ENCODE data around the gene PHOSPHO1.
A peak's percentile ranks its signal among the peaks of the same experiment; 100 is the strongest.

The PHOSPHO1 gene

DNA sequence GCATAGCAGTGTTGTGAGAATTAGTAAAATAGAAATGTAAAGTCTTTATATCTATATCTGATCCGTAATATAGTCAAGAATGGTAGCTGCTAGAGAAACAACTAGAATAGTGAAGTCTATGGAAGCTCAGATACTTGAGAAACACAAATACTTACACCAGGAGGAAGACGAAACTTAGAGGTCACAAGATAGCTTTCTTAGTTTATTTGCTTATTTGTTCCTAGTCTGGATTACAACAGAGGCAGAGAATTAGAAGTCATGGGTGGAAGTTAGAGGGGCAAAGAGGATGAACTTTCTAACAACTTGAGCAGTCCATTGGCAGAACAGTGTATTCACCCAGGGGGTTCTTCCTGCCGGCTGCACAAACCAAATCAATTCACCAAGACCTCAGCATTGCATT is 34.1 kb downstream of the PHOSPHO1 start:
- TF ChIP-seq, protein P1, sequence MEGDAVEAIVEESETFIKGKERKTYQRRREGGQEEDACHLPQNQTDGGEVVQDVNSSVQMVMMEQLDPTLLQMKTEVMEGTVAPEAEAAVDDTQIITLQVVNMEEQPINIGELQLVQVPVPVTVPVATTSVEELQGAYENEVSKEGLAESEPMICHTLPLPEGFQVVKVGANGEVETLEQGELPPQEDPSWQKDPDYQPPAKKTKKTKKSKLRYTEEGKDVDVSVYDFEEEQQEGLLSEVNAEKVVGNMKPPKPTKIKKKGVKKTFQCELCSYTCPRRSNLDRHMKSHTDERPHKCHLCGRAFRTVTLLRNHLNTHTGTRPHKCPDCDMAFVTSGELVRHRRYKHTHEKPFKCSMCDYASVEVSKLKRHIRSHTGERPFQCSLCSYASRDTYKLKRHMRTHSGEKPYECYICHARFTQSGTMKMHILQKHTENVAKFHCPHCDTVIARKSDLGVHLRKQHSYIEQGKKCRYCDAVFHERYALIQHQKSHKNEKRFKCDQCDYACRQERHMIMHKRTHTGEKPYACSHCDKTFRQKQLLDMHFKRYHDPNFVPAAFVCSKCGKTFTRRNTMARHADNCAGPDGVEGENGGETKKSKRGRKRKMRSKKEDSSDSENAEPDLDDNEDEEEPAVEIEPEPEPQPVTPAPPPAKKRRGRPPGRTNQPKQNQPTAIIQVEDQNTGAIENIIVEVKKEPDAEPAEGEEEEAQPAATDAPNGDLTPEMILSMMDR (IDR thresholded peaks at IDR 0.05; ENCODE audit: low read length): no peak
- TF ChIP-seq EZH2 (optimal IDR thresholded peaks at IDR 0.05; ENCODE audit: low read depth, low read length): no peak
- no peak for TF ChIP-seq EZH2phosphoT487 (IDR thresholded peaks at IDR 0.05; ENCODE audit: low read length)
- no peak for DNase-seq
- Histone ChIP-seq H3K36me3 (replicated peaks; ENCODE audit: insufficient read depth, low read length) (no peaks in the 10 kb centered on the region), H3K4me2 (ENCODE audit: low read depth, low read length) (no peak overlapping the region), H4K20me1 (ENCODE audit: insufficient read depth, low read length) (no peaks in the 10 kb centered on the region), H3K4me3 (ENCODE audit: low read length) (no peak overlapping the region), H3K27ac (ENCODE audit: low read length) (no peak overlapping the region), H3K79me2 (ENCODE audit: low read length) (no peaks in the 10 kb centered on the region), H2AFZ (ENCODE audit: low read length) (no peak overlapping the region), H3K4me1 (ENCODE audit: low read length) (no peaks in the 10 kb centered on the region), H3K9me3 (replicated peaks; ENCODE audit: insufficient read depth, low read length) (no peaks in the 10 kb centered on the region), H3F3A (ENCODE audit: insufficient read depth, low read length) (peaks cover 16% of the 10 kb centered on the region), H3K9me2 (replicated peaks; ENCODE audit: insufficient read depth, low read length) (no peaks in the 10 kb centered on the region), H3K27me3 (replicated peaks; ENCODE audit: insufficient read depth, low read length) (no peaks in the 10 kb centered on the region; the same call in 1 of the 2 replicates), H3K9ac (ENCODE audit: low read length) (no peak overlapping the region)

DNA sequence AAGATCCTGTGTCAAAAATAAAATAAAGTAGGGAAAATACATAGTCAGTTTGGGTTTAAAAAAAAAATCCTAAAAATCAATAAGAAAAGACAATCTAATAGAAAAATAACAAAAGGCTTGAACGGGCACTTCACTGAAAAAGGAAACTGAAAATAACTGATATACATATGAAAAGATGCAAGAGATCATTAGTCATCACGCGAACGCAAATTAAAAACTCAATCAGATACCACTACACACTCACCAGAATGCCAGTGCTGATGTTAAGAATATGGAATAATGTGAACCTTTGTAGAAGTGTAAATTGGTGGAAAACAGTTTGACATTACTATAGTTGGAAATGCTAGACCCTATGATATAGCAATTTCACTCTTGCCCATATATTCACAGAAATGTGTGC is 34.8 kb downstream of the PHOSPHO1 start:
- Histone ChIP-seq H3F3A (ENCODE audit: insufficient read depth, low read length) (peaks cover 19% of the 10 kb centered on the region), H3K4me2 (ENCODE audit: low read depth, low read length) (0 out of 2 replicates have a peak overlapping the region, but pooled peaks have one; percentile 17)

DNA sequence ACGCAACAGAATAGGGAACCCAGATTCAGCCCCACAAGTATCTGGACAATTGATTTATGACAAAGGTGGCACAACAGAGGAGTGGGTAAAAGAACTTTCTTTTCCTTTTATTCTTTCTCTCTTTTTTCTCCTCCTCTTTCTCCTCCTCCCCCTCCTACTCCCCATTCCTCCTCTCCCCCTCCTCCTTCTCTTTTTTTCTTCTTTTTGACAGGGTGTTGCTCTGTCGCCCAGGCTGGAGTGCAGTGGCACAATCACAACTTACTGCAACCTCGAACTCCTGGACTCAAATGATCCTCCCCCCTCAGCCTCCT is 36.3 kb downstream of the PHOSPHO1 start:
- H3K79me2 ChIP-seq (ENCODE audit: low read length): no peaks in the 10 kb centered on the region
- no peak overlapping the region for H3K27ac ChIP-seq (ENCODE audit: low read length)
- H2AFZ ChIP-seq (ENCODE audit: low read length): no peak overlapping the region
- no peak overlapping the region for H3K9ac ChIP-seq (ENCODE audit: low read length)
- H3K36me3 ChIP-seq (replicated peaks; ENCODE audit: insufficient read depth, low read length): no peaks in the 10 kb centered on the region
- no peaks in the 10 kb centered on the region for H3K9me2 ChIP-seq (replicated peaks; ENCODE audit: insufficient read depth, low read length)
- H3K4me1 ChIP-seq (ENCODE audit: low read length): no peaks in the 10 kb centered on the region
- H3K9me3 ChIP-seq (replicated peaks; ENCODE audit: insufficient read depth, low read length): no peaks in the 10 kb centered on the region
- H3K4me3 ChIP-seq (ENCODE audit: low read length): no peak overlapping the region
- no peaks in the 10 kb centered on the region for H3K27me3 ChIP-seq (replicated peaks; ENCODE audit: insufficient read depth, low read length)
- TF ChIP-seq, protein P1 (IDR thresholded peaks at IDR 0.05; ENCODE audit: low read length): no peak
- no peak for TF ChIP-seq EZH2 (optimal IDR thresholded peaks at IDR 0.05; ENCODE audit: low read depth, low read length)
- no peak for TF ChIP-seq EZH2phosphoT487 (IDR thresholded peaks at IDR 0.05; ENCODE audit: low read length)
- H3K4me2 ChIP-seq (ENCODE audit: low read depth, low read length): no peak overlapping the region
- H3F3A ChIP-seq (ENCODE audit: insufficient read depth, low read length): peaks cover 19% of the 10 kb centered on the region
- no peak for DNase-seq
- H4K20me1 ChIP-seq (ENCODE audit: insufficient read depth, low read length): no peaks in the 10 kb centered on the region

More for the DNA sequence above, 34.8 kb downstream of the PHOSPHO1 start:
- H3K9ac ChIP-seq (ENCODE audit: low read length): no peak overlapping the region
- H3K79me2 ChIP-seq (ENCODE audit: low read length): no peaks in the 10 kb centered on the region
- H4K20me1 ChIP-seq (ENCODE audit: insufficient read depth, low read length): no peaks in the 10 kb centered on the region
- no peak overlapping the region for H2AFZ ChIP-seq (ENCODE audit: low read length)
- no peaks in the 10 kb centered on the region for H3K4me1 ChIP-seq (ENCODE audit: low read length)
- TF ChIP-seq EZH2 (optimal IDR thresholded peaks at IDR 0.05; ENCODE audit: low read depth, low read length) (no peak), EZH2phosphoT487 (IDR thresholded peaks at IDR 0.05; ENCODE audit: low read length) (no peak)
- TF ChIP-seq, protein P1 (IDR thresholded peaks at IDR 0.05; ENCODE audit: low read length): no peak
- peak; percentile 15 for DNase-seq
- no peak overlapping the region for H3K4me3 ChIP-seq (ENCODE audit: low read length)
- H3K9me2 ChIP-seq (replicated peaks; ENCODE audit: insufficient read depth, low read length): no peaks in the 10 kb centered on the region
- H3K27ac ChIP-seq (ENCODE audit: low read length): no peak overlapping the region
- no peaks in the 10 kb centered on the region for H3K9me3 ChIP-seq (replicated peaks; ENCODE audit: insufficient read depth, low read length)
- H3K36me3 ChIP-seq (replicated peaks; ENCODE audit: insufficient read depth, low read length): no peaks in the 10 kb centered on the region
- H3K27me3 ChIP-seq (replicated peaks; ENCODE audit: insufficient read depth, low read length): no peaks in the 10 kb centered on the region; the same call in 1 of the 2 replicates
